HEK293 (cell line): ENCODE measurements around the gene MS4A15.

Experiments used
- MYNN ChIP-seq: fragments of 450-650 bp; formaldehyde crosslinking; IDR thresholded peaks from 2 replicates; pipeline ENCODE4 v1.5.1; 2016; ENCODE audit warnings: missing biosample characterization, missing genetic modification characterization, borderline replicate concordance
- SETDB1 ChIP-seq: IDR thresholded peaks from one replicate; pipeline ENCODE4 v1.6.1; 2017; ENCODE audit warnings: mild to moderate bottlenecking, low read length, moderate library complexity, mixed read lengths; ENCODE audit not compliant: insufficient read length
- TSHZ1 ChIP-seq: fragments of 450-650 bp; formaldehyde crosslinking; IDR thresholded peaks from 2 replicates; pipeline ENCODE4 v1.5.1; 2016; ENCODE audit warnings: missing biosample characterization, missing genetic modification characterization, borderline replicate concordance
- ZBTB8A ChIP-seq: fragments of 450-650 bp; formaldehyde crosslinking; IDR thresholded peaks from 2 replicates; pipeline ENCODE4 v1.5.1; 2016; ENCODE audit warnings: missing biosample characterization, missing genetic modification characterization
- ZNF10 ChIP-seq: fragments of 450-650 bp; formaldehyde crosslinking; IDR thresholded peaks from 2 replicates; pipeline ENCODE4 v1.5.1; 2017; ENCODE audit warnings: missing biosample characterization, missing genetic modification characterization
- ZNF146 ChIP-seq: fragments of 450-650 bp; formaldehyde crosslinking; IDR thresholded peaks from 2 replicates; pipeline ENCODE4 v1.5.1; 2016; ENCODE audit warnings: missing biosample characterization, missing genetic modification characterization
- ZNF544 ChIP-seq: fragments of 450-650 bp; formaldehyde crosslinking; IDR thresholded peaks from 2 replicates; pipeline ENCODE4 v1.5.0; 2017; ENCODE audit warnings: missing biosample characterization, missing genetic modification characterization
- ZNF555 ChIP-seq: fragments of 450-650 bp; formaldehyde crosslinking; conservative IDR thresholded peaks from 2 replicates; pipeline ENCODE4 v1.5.1; 2017; ENCODE audit warnings: missing biosample characterization, mild to moderate bottlenecking, missing genetic modification characterization, inconsistent platforms
- TF ChIP-seq, protein P1 (sequence below): fragments of 450-650 bp; IDR thresholded peaks from 2 replicates; pipeline ENCODE4 v1.5.1; 2018; ENCODE audit warnings: missing biosample characterization, mild to moderate bottlenecking, missing genetic modification characterization
- TF ChIP-seq, protein P2 (sequence below): fragments of 450-650 bp; formaldehyde crosslinking; IDR thresholded peaks from 2 replicates; pipeline ENCODE4 v1.5.1; 2016; ENCODE audit warnings: missing biosample characterization, missing genetic modification characterization
- TF ChIP-seq, protein P3 (sequence below): fragments of 450-650 bp; formaldehyde crosslinking; IDR thresholded peaks from 2 replicates; pipeline ENCODE4 v1.5.1; 2016; ENCODE audit warnings: missing biosample characterization, missing genetic modification characterization, low read depth

- TF ChIP-seq, protein P1, sequence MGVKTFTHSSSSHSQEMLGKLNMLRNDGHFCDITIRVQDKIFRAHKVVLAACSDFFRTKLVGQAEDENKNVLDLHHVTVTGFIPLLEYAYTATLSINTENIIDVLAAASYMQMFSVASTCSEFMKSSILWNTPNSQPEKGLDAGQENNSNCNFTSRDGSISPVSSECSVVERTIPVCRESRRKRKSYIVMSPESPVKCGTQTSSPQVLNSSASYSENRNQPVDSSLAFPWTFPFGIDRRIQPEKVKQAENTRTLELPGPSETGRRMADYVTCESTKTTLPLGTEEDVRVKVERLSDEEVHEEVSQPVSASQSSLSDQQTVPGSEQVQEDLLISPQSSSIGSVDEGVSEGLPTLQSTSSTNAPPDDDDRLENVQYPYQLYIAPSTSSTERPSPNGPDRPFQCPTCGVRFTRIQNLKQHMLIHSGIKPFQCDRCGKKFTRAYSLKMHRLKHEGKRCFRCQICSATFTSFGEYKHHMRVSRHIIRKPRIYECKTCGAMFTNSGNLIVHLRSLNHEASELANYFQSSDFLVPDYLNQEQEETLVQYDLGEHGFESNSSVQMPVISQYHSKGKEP (tag by site-specific recombination) = no peak
- TF ChIP-seq, protein P2, sequence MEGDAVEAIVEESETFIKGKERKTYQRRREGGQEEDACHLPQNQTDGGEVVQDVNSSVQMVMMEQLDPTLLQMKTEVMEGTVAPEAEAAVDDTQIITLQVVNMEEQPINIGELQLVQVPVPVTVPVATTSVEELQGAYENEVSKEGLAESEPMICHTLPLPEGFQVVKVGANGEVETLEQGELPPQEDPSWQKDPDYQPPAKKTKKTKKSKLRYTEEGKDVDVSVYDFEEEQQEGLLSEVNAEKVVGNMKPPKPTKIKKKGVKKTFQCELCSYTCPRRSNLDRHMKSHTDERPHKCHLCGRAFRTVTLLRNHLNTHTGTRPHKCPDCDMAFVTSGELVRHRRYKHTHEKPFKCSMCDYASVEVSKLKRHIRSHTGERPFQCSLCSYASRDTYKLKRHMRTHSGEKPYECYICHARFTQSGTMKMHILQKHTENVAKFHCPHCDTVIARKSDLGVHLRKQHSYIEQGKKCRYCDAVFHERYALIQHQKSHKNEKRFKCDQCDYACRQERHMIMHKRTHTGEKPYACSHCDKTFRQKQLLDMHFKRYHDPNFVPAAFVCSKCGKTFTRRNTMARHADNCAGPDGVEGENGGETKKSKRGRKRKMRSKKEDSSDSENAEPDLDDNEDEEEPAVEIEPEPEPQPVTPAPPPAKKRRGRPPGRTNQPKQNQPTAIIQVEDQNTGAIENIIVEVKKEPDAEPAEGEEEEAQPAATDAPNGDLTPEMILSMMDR (tag by site-specific recombination) = no peak
- TF ChIP-seq TSHZ1 (tag by site-specific recombination) (no peak), ZNF555 (tag by site-specific recombination) (no peak), ZNF544 (tag by site-specific recombination) (no peak), ZNF10 (tag by site-specific recombination) (no peak), SETDB1 (no peak), ZNF146 (tag by site-specific recombination) (no peak), MYNN (no peak), ZBTB8A (tag by site-specific recombination) (no peak)
- TF ChIP-seq, protein P3, sequence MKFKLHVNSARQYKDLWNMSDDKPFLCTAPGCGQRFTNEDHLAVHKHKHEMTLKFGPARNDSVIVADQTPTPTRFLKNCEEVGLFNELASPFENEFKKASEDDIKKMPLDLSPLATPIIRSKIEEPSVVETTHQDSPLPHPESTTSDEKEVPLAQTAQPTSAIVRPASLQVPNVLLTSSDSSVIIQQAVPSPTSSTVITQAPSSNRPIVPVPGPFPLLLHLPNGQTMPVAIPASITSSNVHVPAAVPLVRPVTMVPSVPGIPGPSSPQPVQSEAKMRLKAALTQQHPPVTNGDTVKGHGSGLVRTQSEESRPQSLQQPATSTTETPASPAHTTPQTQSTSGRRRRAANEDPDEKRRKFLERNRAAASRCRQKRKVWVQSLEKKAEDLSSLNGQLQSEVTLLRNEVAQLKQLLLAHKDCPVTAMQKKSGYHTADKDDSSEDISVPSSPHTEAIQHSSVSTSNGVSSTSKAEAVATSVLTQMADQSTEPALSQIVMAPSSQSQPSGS (tag by site-specific recombination) = no peak
Measured at GRCh38 chr11:60780774-60781173, 24.1 kb downstream of the MS4A15 start.
